Measurements from ENCODE around the gene BABAM2.
"Not testable (repeated sequence)": the region's sequence is repeated elsewhere in the genome, so short reads cannot be mapped to it uniquely, and the experiment has no call there.

Gene BABAM2

GRCh38 chr2:28366496-28367282 is 476.2 kb downstream of the BABAM2 start:
- no peak overlapping the region for H3K4me3 ChIP-seq (replicated peaks in 1 of 2; ENCODE audit: low read depth in 2 of 2, low read length in 2 of 2)
- TF ChIP-seq CTCF (IDR thresholded peaks at IDR 0.05; ENCODE audit: low read depth, low read length): no peak
- DNase-seq (ENCODE audit: low read depth in 2 of 2): peak in 1 of 2 donors; percentile 72

GRCh38 chr2:28367667-28368356 is 477.3 kb downstream of the BABAM2 start:
- no peak for DNase-seq (ENCODE audit: low read depth in 2 of 2)
- no peak for TF ChIP-seq CTCF (IDR thresholded peaks at IDR 0.05; ENCODE audit: low read depth, low read length)
- no peak overlapping the region for H3K4me3 ChIP-seq (replicated peaks in 1 of 2; ENCODE audit: low read depth in 2 of 2, low read length in 2 of 2)

- TF ChIP-seq CTCF (IDR thresholded peaks at IDR 0.05; ENCODE audit: low read depth, low read length): no peak
- no peak overlapping the region for H3K4me3 ChIP-seq (replicated peaks in 1 of 2; ENCODE audit: low read depth in 2 of 2, low read length in 2 of 2)
- DNase-seq (ENCODE audit: low read depth in 2 of 2): no peak
Observed at GRCh38 chr2:28368357-28368798, 477.8 kb downstream of the BABAM2 start.

GRCh38 chr2:28369358-28369757 is 478.8 kb downstream of the BABAM2 start:
- TF ChIP-seq CTCF (IDR thresholded peaks at IDR 0.05; ENCODE audit: low read depth, low read length): no peak
- no peak overlapping the region for H3K4me3 ChIP-seq (replicated peaks in 1 of 2; ENCODE audit: low read depth in 2 of 2, low read length in 2 of 2)
- no peak for DNase-seq (ENCODE audit: low read depth in 2 of 2)

GRCh38 chr2:28370354-28370753 is 479.8 kb downstream of the BABAM2 start:
- no peak for TF ChIP-seq CTCF (IDR thresholded peaks at IDR 0.05; ENCODE audit: low read depth, low read length)
- H3K4me3 ChIP-seq (replicated peaks in 1 of 2; ENCODE audit: low read depth in 2 of 2, low read length in 2 of 2): no peak overlapping the region
- DNase-seq (ENCODE audit: low read depth in 2 of 2): peak in 1 of 2 donors; percentile 27

GRCh38 chr2:28371728-28372127 is 481.2 kb downstream of the BABAM2 start:
- not testable (repeated sequence) for H3K4me3 ChIP-seq (replicated peaks in 1 of 2; ENCODE audit: low read depth in 2 of 2, low read length in 2 of 2); DNase-seq (ENCODE audit: low read depth in 2 of 2)

- H3K4me3 ChIP-seq (replicated peaks in 1 of 2; ENCODE audit: low read depth in 2 of 2, low read length in 2 of 2): no peak overlapping the region
- no peak for TF ChIP-seq CTCF (IDR thresholded peaks at IDR 0.05; ENCODE audit: low read depth, low read length)
- no peak for DNase-seq (ENCODE audit: low read depth in 2 of 2)
Observed at GRCh38 chr2:28373854-28374253, 483.3 kb downstream of the BABAM2 start.

All from cardiac fibroblast (primary cell).